HepG2 (cell line): ENCODE data around the gene SNX24. TPM values are rescaled to one million over a fixed set of nuclear protein-coding genes. Genes with fewer than 3 reads are reported as not detected.

Source experiments
- ATF1 ChIP-seq: IDR thresholded peaks from 2 replicates; pipeline ENCODE4 v1.6.1; 2016; ENCODE audit warnings: mild to moderate bottlenecking, control low read depth
- CBX5 ChIP-seq: sonication (generic); formaldehyde crosslinking; IDR thresholded peaks from 2 replicates; pipeline ENCODE4 v1.4.0; 2020; ENCODE audit warnings: missing genetic modification reagents, borderline replicate concordance
- HDAC6 ChIP-seq: fragments of 200-600 bp; sonication (generic); IDR thresholded peaks from 2 replicates; pipeline ENCODE4 v1.7.0; 2017; ENCODE audit warnings: mild to moderate bottlenecking, antibody characterized with exemption, low read length, low read depth
- JUN ChIP-seq: sonication (generic); formaldehyde crosslinking; IDR thresholded peaks from 2 replicates; pipeline ENCODE4 v1.4.0; 2020; ENCODE audit warnings: mild to moderate bottlenecking, missing genetic modification reagents
- MTF2 ChIP-seq: sonication (generic); formaldehyde crosslinking; IDR thresholded peaks from 2 replicates; pipeline ENCODE4 v1.5.0; 2020; ENCODE audit warnings: missing genetic modification reagents, borderline replicate concordance
- NCOA1 ChIP-seq: sonication (generic); formaldehyde crosslinking; IDR thresholded peaks from 2 replicates; pipeline ENCODE4 v1.9.0; 2021; ENCODE audit warnings: missing genetic modification reagents
- NCOA5 ChIP-seq: sonication (generic); formaldehyde crosslinking; IDR thresholded peaks from 2 replicates; pipeline ENCODE4 v1.4.0; 2020; ENCODE audit warnings: missing genetic modification reagents
- NR2C2 ChIP-seq: sonication (generic); formaldehyde crosslinking; IDR thresholded peaks from 2 replicates; pipeline ENCODE4 v1.4.0; 2020; ENCODE audit warnings: missing genetic modification reagents, mild to moderate bottlenecking, moderate library complexity, borderline replicate concordance
- PITX1 ChIP-seq: sonication (generic); formaldehyde crosslinking; IDR thresholded peaks from 2 replicates; pipeline ENCODE4 v1.5.1; 2020; ENCODE audit warnings: mild to moderate bottlenecking, missing genetic modification reagents
- RARG ChIP-seq: sonication (generic); formaldehyde crosslinking; IDR thresholded peaks from 2 replicates; pipeline ENCODE4 v1.4.0; 2020; ENCODE audit warnings: low read depth, mild to moderate bottlenecking, missing genetic modification reagents
- SP2 ChIP-seq: sonication (generic); formaldehyde crosslinking; IDR thresholded peaks from 2 replicates; pipeline ENCODE4 v1.5.1; 2020; ENCODE audit warnings: mild to moderate bottlenecking, missing genetic modification reagents
- SRSF4 ChIP-seq: fragments of 200-400 bp; formaldehyde crosslinking; IDR thresholded peaks from one replicate; pipeline ENCODE4 v1.6.1; 2018; ENCODE audit warnings: mild to moderate bottlenecking, low read depth, low read length, moderate library complexity; ENCODE audit not compliant: poor library complexity, severe bottlenecking
- SSRP1 ChIP-seq: IDR thresholded peaks from 2 replicates; pipeline ENCODE4 v1.6.1; 2016; ENCODE audit warnings: control low read depth
- TFAP4 ChIP-seq: sonication (generic); IDR thresholded peaks from 2 replicates; pipeline ENCODE4 v1.6.1; 2016; ENCODE audit warnings: low read depth, borderline replicate concordance
- ZBTB21 ChIP-seq: sonication (generic); formaldehyde crosslinking; IDR thresholded peaks from 2 replicates; pipeline ENCODE4 v1.4.0; 2020; ENCODE audit warnings: missing genetic modification reagents
- ZBTB38 ChIP-seq: sonication (generic); formaldehyde crosslinking; IDR thresholded peaks from 2 replicates; pipeline ENCODE4 v1.5.1; 2020; ENCODE audit warnings: mild to moderate bottlenecking, missing genetic modification reagents
- ZBTB7A ChIP-seq: sonication (generic); formaldehyde crosslinking; IDR thresholded peaks from 2 replicates; pipeline ENCODE4 v1.8.0; 2022; ENCODE audit warnings: mild to moderate bottlenecking, missing genetic modification reagents
- ZFP1 ChIP-seq: IDR thresholded peaks from 2 replicates; pipeline ENCODE4 v1.6.1; 2016
- ZFX ChIP-seq: sonication (generic); formaldehyde crosslinking; IDR thresholded peaks from 2 replicates; pipeline ENCODE4 v1.4.0; 2020; ENCODE audit warnings: mild to moderate bottlenecking, low read depth, missing genetic modification reagents, moderate library complexity
- ZNF335 ChIP-seq: sonication (generic); formaldehyde crosslinking; IDR thresholded peaks from 2 replicates; pipeline ENCODE4 v1.4.0; 2020; ENCODE audit warnings: missing genetic modification reagents
- ZNF343 ChIP-seq: sonication (generic); formaldehyde crosslinking; IDR thresholded peaks from 2 replicates; pipeline ENCODE4 v1.4.0; 2020; ENCODE audit warnings: mild to moderate bottlenecking, missing genetic modification reagents
- ZNF382 ChIP-seq: sonication (generic); formaldehyde crosslinking; IDR thresholded peaks from 2 replicates; pipeline ENCODE4 v1.5.0; 2020; ENCODE audit warnings: missing genetic modification reagents, mild to moderate bottlenecking, borderline replicate concordance
- ZNF598 ChIP-seq: sonication (generic); formaldehyde crosslinking; IDR thresholded peaks from 2 replicates; pipeline ENCODE4 v1.5.1; 2020; ENCODE audit warnings: mild to moderate bottlenecking, missing genetic modification reagents, borderline replicate concordance
- ZNF746 ChIP-seq: sonication (generic); formaldehyde crosslinking; IDR thresholded peaks from 2 replicates; pipeline ENCODE4 v1.8.0; 2022; ENCODE audit warnings: mild to moderate bottlenecking, missing genetic modification reagents
- ZNF775 ChIP-seq: sonication (generic); formaldehyde crosslinking; IDR thresholded peaks from 2 replicates; pipeline ENCODE4 v1.4.0; 2020; ENCODE audit warnings: missing genetic modification reagents, mild to moderate bottlenecking, moderate library complexity, borderline replicate concordance
- ZNF788 ChIP-seq: sonication (generic); formaldehyde crosslinking; IDR thresholded peaks from 2 replicates; pipeline ENCODE4 v1.5.0; 2020; ENCODE audit warnings: mild to moderate bottlenecking, missing genetic modification reagents, borderline replicate concordance
- polyA plus RNA-seq, 8 experiments: library from polyadenylated mRNA; depleted of rRNA in 3 of 8; stranded (reverse) in 7 of 8; unstranded in 1 of 8; fragments of >200 nt; fragmentation: Illumina TruSeq in 4 of 8; extraction: Trizol in 4 of 8; gene quantifications; 2 replicates each; pipeline versions ENCODE4 v1.2.1 to v1.2.3, GENCODE V29; 2011 to 2016; ENCODE audit warnings: low read depth in 4 of 8, missing spikeins in 1 of 8, mixed read lengths in 1 of 8; ENCODE audit not compliant: insufficient read depth in 1 of 8
- total RNA-seq, 5 experiments: library from RNA; depleted of rRNA; stranded (reverse); fragments of >200 nt; fragmentation: Illumina TruSeq; extraction: Trizol; gene quantifications; 2 replicates each; pipeline ENCODE4 v1.2.3, GENCODE V29; 2016; ENCODE audit warnings: low read depth in 1 of 5
- TF ChIP-seq, protein P1 (sequence below): IDR thresholded peaks from 2 replicates; pipeline ENCODE4 v1.6.1; 2016; ENCODE audit warnings: mild to moderate bottlenecking
- TF ChIP-seq, protein P2 (sequence below): sonication (generic); formaldehyde crosslinking; IDR thresholded peaks from 2 replicates; pipeline ENCODE4 v1.5.1; 2020; ENCODE audit warnings: mild to moderate bottlenecking, missing genetic modification reagents, borderline replicate concordance

The SNX24 gene
- total and polyA plus RNA-seq, 2 of the 13 experiments (the other 11 are each of a cell fraction or from before 2014, with no cell fraction given) = 7.2 to 23.7 TPM

- TF ChIP-seq RARG (CRISPR knock-in tag) (no peak), ZNF598 (CRISPR knock-in tag) (no peak), ZNF746 (CRISPR knock-in tag) (no peak), ZNF382 (CRISPR knock-in tag) (no peak), CBX5 (CRISPR knock-in tag) (no peak), ZFP1 (CRISPR knock-in tag) (no peak), NR2C2 (CRISPR knock-in tag) (peak; percentile 34; the same call in 1 of the 2 replicates), MTF2 (CRISPR knock-in tag) (no peak), ZFX (CRISPR knock-in tag) (peak; percentile 58; the same call in 1 of the 2 replicates), ZBTB38 (CRISPR knock-in tag) (no peak), ZNF343 (CRISPR knock-in tag) (no peak), ZNF335 (CRISPR knock-in tag) (no peak), NCOA5 (CRISPR knock-in tag) (no peak), ZBTB7A (CRISPR knock-in tag) (no peak), ZNF775 (CRISPR knock-in tag) (no peak), SSRP1 (CRISPR knock-in tag) (no peak), ATF1 (CRISPR knock-in tag) (no peak), PITX1 (no peak), NCOA1 (no peak), SP2 (CRISPR knock-in tag) (no peak), ZBTB21 (CRISPR knock-in tag) (no peak), JUN (CRISPR knock-in tag) (no peak), SRSF4 (no peak), HDAC6 (no peak), ZNF788 (no peak; the same call in none of the 2 replicates), TFAP4 (peak; percentile 87; the same call in 1 of the 2 replicates)
- TF ChIP-seq, protein P1, sequence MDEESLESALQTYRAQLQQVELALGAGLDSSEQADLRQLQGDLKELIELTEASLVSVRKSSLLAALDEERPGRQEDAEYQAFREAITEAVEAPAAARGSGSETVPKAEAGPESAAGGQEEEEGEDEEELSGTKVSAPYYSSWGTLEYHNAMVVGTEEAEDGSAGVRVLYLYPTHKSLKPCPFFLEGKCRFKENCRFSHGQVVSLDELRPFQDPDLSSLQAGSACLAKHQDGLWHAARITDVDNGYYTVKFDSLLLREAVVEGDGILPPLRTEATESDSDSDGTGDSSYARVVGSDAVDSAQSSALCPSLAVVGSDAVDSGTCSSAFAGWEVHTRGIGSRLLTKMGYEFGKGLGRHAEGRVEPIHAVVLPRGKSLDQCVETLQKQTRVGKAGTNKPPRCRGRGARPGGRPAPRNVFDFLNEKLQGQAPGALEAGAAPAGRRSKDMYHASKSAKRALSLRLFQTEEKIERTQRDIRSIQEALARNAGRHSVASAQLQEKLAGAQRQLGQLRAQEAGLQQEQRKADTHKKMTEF (CRISPR knock-in tag) = peak; percentile 69; the same call in 1 of the 2 replicates
- TF ChIP-seq, protein P2, sequence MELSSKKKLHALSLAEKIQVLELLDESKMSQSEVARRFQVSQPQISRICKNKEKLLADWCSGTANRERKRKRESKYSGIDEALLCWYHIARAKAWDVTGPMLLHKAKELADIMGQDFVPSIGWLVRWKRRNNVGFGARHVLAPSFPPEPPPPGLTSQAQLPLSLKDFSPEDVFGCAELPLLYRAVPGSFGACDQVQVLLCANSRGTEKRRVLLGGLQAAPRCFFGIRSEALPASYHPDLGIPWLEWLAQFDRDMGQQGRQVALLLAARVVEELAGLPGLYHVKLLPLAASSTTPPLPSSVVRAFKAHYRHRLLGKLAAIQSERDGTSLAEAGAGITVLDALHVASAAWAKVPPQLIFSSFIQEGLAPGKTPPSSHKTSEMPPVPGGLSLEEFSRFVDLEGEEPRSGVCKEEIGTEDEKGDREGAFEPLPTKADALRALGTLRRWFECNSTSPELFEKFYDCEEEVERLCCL (CRISPR knock-in tag) = no peak
Observed at GRCh38 chr5:123036391-123037103, 191.1 kb downstream of the SNX24 start, which contains the start of gene PPIC (continued).
